Measurements from ENCODE around the gene SNTB2. TPM values are rescaled to one million over a fixed set of nuclear protein-coding genes. Genes with fewer than 3 reads are reported as not detected.

SNTB2 gene
- total RNA-seq, 1 experiment from 2014 or later = 12.0 TPM

DNA sequence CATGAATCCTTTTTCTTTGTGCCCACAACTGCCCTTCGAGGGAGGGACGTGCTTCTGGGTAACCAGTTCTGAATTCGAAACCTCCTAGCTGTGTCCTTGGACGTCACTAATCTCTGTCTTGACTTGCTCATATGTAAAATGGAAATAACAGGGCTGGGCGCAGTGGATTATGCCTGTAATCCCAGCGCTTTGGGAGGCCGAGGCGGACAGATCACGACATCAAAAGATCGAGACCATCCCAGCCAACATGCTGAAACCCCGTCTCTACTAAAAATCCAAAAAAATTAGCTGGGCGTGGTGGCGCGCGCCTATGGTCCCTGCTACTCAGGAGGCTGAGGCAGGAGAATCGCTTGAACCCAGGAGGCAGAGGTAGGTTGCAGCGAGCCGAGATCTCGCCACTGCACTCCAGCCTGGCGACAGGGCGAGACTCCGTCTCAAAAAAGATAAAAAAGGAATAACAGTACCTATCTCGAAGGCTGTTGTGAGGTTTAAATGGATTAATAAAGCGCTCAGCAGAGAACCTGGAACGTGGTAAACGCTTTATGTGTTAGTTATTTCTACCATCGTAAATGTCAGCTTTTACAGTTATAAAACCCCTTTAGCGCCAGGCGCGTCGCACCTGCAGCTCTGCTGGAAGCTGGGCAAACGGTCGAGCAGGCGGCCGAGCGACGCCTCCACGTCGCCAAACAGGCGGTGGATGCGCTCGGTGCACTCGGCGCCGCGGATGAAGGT lies 151.8 kb downstream of the SNTB2 start:
- no peak for DNase-seq (ENCODE audit: extremely low read depth, low read depth)

DNA sequence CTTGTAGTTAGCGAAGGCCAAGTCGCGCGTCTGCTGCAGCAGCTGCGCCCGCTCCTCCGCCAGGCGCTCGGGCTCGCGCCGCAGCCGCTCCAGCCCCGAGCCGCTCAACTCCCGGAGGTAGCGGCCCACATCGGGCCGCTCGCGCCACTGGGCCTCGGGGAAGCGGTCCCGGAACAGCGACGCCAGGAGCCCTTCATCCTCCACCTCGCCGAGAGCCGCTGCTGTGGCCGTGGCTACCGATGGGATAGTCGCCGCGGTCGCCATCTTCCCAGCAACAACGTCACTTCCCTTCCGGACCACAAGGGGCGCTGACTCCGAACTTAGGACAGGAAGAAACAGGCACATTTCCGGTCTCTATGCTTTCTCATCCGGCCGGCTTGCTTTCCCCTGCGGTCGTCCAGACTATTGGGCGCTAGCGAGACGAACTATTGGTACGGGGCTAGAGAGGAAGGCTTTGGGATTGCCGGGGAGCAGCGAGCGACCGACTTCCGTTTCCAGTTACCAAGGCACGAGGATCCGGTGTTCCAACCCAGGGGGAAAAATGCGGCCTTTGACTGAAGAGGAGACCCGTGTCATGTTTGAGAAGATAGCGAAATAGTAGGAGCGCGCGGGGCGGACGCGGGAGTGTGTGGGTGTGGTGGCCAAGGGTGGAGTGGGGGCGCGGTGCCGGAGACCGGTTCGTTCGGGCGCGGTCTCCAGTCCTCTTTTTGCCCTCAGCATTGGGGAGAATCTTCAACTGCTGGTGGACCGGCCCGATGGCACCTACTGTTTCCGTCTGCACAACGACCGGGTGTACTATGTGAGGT lies 152.5 kb downstream of the SNTB2 start, which contains the start of the genes COG8 and NIP7:
Gene COG8, minus strand, starts transcription at position 276 of the 806 bp plus-strand sequence. Its CDS starts 12 bp downstream, at position 264.
Gene NIP7, plus strand, starts transcription at position 484 of the 806 bp plus-strand sequence. Its CDS starts 58 bp downstream, at position 542.
- DNase-seq (ENCODE audit: extremely low read depth, low read depth) = peak; percentile 95

DNA sequence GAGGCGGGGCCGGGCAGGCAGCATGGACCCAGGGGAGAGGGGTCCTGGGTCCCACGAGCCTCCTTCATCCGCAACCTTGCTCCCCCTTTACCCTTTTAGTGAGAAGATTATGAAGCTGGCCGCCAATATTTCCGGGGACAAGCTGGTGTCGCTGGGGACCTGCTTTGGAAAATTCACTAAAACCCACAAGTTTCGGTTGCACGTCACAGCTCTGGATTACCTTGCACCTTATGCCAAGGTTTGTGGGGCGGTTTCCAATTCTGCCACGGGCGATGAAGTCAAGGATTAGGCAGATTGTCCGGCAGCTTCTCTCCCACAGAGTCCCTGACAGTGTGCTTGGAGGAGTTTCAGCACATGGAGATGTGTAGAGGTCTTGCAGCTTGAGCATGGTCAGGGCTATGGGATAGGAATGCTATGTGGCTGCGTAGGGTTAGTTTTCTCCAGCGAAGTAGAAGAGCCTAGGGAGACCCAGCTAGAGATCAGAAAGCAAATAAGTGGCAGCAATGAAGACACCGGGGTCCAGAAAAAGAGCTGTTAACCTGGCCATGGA lies 153.2 kb downstream of the SNTB2 start:
- DNase-seq (ENCODE audit: extremely low read depth, low read depth) = no peak

GRCh38 chr16:69344171-69344570 lies 157.2 kb downstream of the SNTB2 start:
- no peak for DNase-seq (ENCODE audit: extremely low read depth, low read depth)

GRCh38 chr16:69345923-69346322 lies 159.0 kb downstream of the SNTB2 start:
- no peak for DNase-seq (ENCODE audit: extremely low read depth, low read depth)

DNA sequence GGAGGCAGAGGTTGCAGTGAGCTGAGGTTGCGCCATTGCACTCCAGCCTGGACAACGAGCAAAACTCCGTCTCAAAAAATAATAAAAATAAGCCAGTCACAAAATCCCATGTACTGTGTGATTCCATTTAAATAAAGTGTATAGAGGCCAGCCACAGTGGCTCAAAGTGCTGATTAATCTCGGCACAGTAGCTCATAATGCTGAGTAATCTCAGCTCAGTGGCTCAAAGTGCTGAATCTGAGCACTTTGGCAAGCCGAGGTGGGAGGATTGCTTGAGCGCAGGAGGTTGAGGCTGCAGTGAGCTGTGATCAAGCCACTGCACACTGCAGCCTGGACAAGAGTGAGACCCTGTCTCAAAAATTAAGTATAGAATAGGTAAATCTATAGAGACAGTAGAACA lies 159.7 kb downstream of the SNTB2 start:
- no peak for DNase-seq (ENCODE audit: extremely low read depth, low read depth)

- no peak for DNase-seq (ENCODE audit: extremely low read depth, low read depth)
These were observed 161.3 kb downstream of the SNTB2 start for GRCh38 chr16:69348222-69348621.

DNA sequence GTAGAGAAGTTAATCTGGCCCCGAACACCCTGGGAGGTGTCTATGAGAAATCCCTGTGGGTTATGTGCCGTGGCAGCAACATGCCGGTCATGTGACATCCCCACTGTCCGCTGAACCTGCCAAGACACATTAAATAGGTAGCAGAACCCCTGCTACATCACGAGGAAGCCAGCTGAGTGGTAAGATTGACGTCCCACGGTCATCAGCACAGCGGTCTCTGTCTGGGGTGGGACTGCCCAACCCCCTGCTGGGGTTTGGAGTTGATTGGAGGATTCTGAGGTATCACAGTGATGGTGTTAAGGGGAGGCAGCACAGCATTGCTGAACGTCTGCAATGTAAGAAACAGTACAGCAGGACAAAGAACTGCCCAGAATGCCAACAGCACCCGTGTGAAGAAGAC lies 162.6 kb downstream of the SNTB2 start:
- no peak for DNase-seq (ENCODE audit: extremely low read depth, low read depth)

DNA sequence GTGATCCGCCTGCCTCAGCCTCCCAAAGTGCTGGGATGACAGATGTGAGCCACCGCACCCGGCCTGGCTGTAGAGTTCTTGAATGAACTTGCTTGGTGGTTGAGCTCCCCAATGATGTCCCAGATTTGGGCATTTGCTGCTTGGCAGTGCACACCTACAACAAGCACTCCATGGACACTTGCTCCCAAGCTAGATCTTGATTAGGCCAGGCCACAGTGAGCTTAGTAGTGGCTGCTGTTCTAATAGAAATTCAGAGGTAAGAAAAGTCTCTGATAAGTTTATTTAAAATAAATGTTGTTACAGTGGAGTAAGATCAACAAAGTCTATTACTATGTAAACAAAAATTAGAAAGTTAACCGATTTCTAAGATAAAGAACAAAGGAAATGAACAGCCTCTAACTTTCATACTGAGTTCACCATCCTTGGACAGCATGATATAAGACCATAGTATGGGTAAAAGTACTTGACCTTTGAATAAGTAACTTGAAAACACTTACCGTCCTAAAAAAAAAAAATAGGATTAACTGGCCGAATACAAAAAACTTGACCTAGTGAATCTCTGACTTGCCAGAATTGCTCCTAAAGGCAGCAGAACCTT lies 163.7 kb downstream of the SNTB2 start:
- DNase-seq (ENCODE audit: extremely low read depth, low read depth) = no peak

DNA sequence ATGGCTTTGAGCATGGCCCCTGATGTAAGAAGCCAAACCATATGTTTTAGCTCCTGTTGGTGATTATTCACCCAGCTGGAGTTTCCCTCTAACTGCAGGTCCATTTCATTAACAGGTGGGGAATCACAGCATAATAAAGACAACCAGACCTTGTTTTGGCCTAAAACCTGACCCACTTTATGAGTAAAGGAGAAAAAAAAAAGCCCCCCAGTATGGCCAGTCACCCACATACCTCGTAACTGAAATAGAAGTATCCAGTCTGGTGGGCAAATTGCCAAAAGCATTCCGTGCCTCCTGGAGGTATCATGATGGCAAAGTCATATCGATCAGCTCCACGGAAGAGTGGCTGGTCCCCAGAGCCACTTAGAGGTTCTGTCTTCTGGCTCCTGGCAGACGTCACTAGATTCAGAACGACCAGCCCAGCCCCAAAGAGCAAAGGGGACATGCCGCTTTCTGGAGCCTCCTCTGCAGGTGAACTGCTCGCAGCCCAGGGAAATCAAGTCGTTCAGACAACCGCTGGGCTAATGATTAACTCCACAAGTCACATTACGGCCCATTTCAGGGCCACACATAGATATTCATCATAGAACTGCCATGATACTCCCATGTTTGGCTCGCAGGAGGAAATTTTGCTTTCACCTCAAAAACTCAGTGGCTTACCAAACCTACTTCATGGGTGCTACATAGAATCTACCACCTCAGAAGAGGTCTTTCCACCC lies 164.5 kb downstream of the SNTB2 start, which contains the start of gene TMED6:
Gene TMED6, minus strand, starts transcription at position 478 of the 719 bp plus-strand sequence. Its CDS starts 33 bp downstream, at position 445.
- no peak for DNase-seq (ENCODE audit: extremely low read depth, low read depth)

Small RNAs within 50 kb of the gene (small RNA-seq; reads per million reads assigned to genes)
- gene RF00019 (0 reads per million in 2 experiments), gene RNU6-22P (0 to 0.06 reads per million in 2 experiments)

Other genes starting within 250 kb of the SNTB2 start
- gene HAS3, start 81.5 kb upstream of the SNTB2 start, total RNA-seq (2014; rRNA removed; shearing (Covaris generic)) = not detected in 2 replicates
- 47.6 and 53.4 TPM in 2 replicates for gene CHTF8, start 54.6 kb upstream of the SNTB2 start, total RNA-seq (2014; rRNA removed; shearing (Covaris generic))
- 18.4 and 21.4 TPM in 2 replicates for gene UTP4, start 54.5 kb upstream of the SNTB2 start, total RNA-seq (2014; rRNA removed; shearing (Covaris generic))
- 28.4 and 31.0 TPM in 2 replicates for gene VPS4A, start 124.2 kb downstream of the SNTB2 start, total RNA-seq (2014; rRNA removed; shearing (Covaris generic))
- 10.1 and 13.5 TPM in 2 replicates for gene PDF, start 143.4 kb downstream of the SNTB2 start, total RNA-seq (2014; rRNA removed; shearing (Covaris generic))
- 28.2 and 30.4 TPM in 2 replicates for gene COG8, start 152.4 kb downstream of the SNTB2 start, total RNA-seq (2014; rRNA removed; shearing (Covaris generic))
- gene NIP7, start 152.6 kb downstream of the SNTB2 start, total RNA-seq (2014; rRNA removed; shearing (Covaris generic)) = 27.1 and 32.6 TPM in 2 replicates
- gene TMED6, start 164.6 kb downstream of the SNTB2 start, total RNA-seq (2014; rRNA removed; shearing (Covaris generic)) = 0.82 TPM in 1 of 2 replicates, not detected in the other
- gene TERF2, start 198.8 kb downstream of the SNTB2 start, total RNA-seq (2014; rRNA removed; shearing (Covaris generic)) = 10.4 and 11.1 TPM in 2 replicates
- gene CYB5B, start 237.5 kb downstream of the SNTB2 start, total RNA-seq (2014; rRNA removed; shearing (Covaris generic)) = 79.3 and 107 TPM in 2 replicates